Measurements from ENCODE around the gene ZMAT5. TPM values are rescaled to one million over a fixed set of nuclear protein-coding genes. Genes with fewer than 3 reads are reported as not detected.
A peak's percentile ranks its signal among the peaks of the same experiment; 100 is the strongest.

ZMAT5 gene
- total RNA-seq, 1 experiment from 2014 or later, result 16.0 TPM

DNA sequence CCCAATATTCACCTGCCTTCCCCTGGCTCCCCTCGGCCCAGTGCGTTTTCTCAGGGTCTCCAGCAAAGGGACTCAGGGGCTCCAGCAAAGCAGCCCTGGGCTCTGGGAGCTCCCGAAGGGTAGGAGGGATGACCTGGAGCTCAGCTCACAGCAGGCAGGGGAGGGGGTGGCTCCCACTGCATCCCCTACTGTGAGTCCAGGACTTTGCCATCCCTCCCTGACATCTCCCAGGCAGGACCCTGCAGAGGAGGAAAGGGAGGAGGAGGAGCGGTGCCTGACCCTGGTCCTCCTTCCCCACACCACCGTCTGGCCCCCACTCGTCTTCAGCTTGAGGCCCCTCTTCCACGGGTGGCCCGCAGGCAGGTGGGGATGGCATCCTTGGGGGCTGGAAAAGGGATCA, 42.0 kb downstream of the ZMAT5 start:
- H3K4me1 ChIP-seq (ENCODE audit: control insufficient read depth in 1 of 2, insufficient read depth in 2 of 2, low read length in 2 of 2), result peaks cover 0 to 11% of the 10 kb centered on the region in 2 experiments; a peak in 2 of 4 replicates
- no peaks in the 10 kb centered on the region for H3K36me3 ChIP-seq (ENCODE audit: control insufficient read depth in 1 of 2, insufficient read depth in 2 of 2, low read length in 2 of 2)
- TF ChIP-seq SRF (IDR thresholded peaks at IDR 0.05; ENCODE audit: low read depth) (no peak), ZFX (IDR thresholded peaks at IDR 0.05) (no peak)
- no peaks in the 10 kb centered on the region for H3K9me2 ChIP-seq (ENCODE audit: insufficient read depth)
- POLR2A ChIA-PET, result no interaction called here
- no peak overlapping the region for H3K4me2 ChIP-seq (ENCODE audit: low read length)
- H3K9me3 ChIP-seq (ENCODE audit: control insufficient read depth in 1 of 2, insufficient read depth in 1 of 2, low read depth in 1 of 2, low read length in 2 of 2), result no peaks in the 10 kb centered on the region
- ATAC-seq, result no peak
- no peaks in the 10 kb centered on the region for H3K27me3 ChIP-seq (ENCODE audit: insufficient read depth, low read length)
- no peak overlapping the region for H2AFZ ChIP-seq (ENCODE audit: low read depth, low read length, poor library complexity, severe bottlenecking)
- H3K4me3 ChIP-seq (replicated peaks in 1 of 2; ENCODE audit: low read depth in 1 of 2, low read length in 2 of 2), result no peak overlapping the region
- no peak overlapping the region for H3K27ac ChIP-seq (ENCODE audit: low read depth, low read length)
- DNase-seq (ENCODE audit: low read depth, low spot score), result no peak
- H3K79me2 ChIP-seq (ENCODE audit: insufficient read depth, low read length), result no peaks in the 10 kb centered on the region
- H3K9ac ChIP-seq (ENCODE audit: low read length), result no peak overlapping the region
- RAD21 ChIA-PET (ENCODE audit: low non-redundant PET in 1 of 2, low total read pairs in 2 of 2, uncharacterized antibody in 2 of 2, unreplicated experiment in 2 of 2), result no interaction called here
- BruUV-seq (replicated peaks), result no TSS peak
- CTCF ChIA-PET, result interaction anchor here (1.7 kb wide), 1 partner anchor 364 kb away, joined by 4 read pairs; no protein-coding TSS in a partner anchor
- H4K20me1 ChIP-seq (ENCODE audit: insufficient read depth), result no peaks in the 10 kb centered on the region
- intact Hi-C loops (cut with micrococcal nuclease), result no loop called here

DNA sequence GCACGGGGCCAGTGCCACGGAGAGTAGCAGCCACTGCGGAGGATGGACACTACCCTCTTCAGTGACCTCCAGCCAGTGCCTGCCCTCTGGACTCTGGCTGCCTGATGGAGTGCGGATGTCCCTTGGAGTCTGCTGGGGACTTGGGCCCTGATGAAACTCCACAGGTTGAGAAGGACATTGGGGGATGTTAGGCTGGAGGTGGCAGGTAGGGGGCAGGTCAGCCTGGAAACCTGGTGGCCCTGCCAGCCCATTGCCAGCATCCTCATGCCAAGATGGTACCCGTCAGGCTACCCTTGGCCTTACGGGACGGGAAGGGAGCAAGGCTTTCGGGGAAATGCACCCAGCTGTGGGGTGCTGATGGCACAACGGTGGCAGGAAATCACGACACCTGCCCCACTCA, 43.0 kb downstream of the ZMAT5 start:
- intact Hi-C loops (cut with micrococcal nuclease), result no loop called here
- no peaks in the 10 kb centered on the region for H3K9me3 ChIP-seq (ENCODE audit: control insufficient read depth in 1 of 2, insufficient read depth in 1 of 2, low read depth in 1 of 2, low read length in 2 of 2)
- CTCF ChIA-PET, result no interaction called here

More for the DNA sequence above, 43.0 kb downstream of the ZMAT5 start:
- no TSS peak for BruUV-seq (replicated peaks)
- RAD21 ChIA-PET (ENCODE audit: low non-redundant PET in 1 of 2, low total read pairs in 2 of 2, uncharacterized antibody in 2 of 2, unreplicated experiment in 2 of 2), result no interaction called here
- Histone ChIP-seq H4K20me1 (ENCODE audit: insufficient read depth) (no peaks in the 10 kb centered on the region), H3K4me1 (ENCODE audit: control insufficient read depth in 1 of 2, insufficient read depth in 2 of 2, low read length in 2 of 2) (peaks cover 0 to 11% of the 10 kb centered on the region in 2 experiments; a peak in 2 of 4 replicates), H3K79me2 (ENCODE audit: insufficient read depth, low read length) (no peaks in the 10 kb centered on the region), H3K27me3 (ENCODE audit: insufficient read depth, low read length) (no peaks in the 10 kb centered on the region), H3K4me3 (replicated peaks in 1 of 2; ENCODE audit: low read depth in 1 of 2, low read length in 2 of 2) (no peak overlapping the region), H3K36me3 (ENCODE audit: control insufficient read depth in 1 of 2, insufficient read depth in 2 of 2, low read length in 2 of 2) (no peaks in the 10 kb centered on the region), H3K4me2 (ENCODE audit: low read length) (no peak overlapping the region), H3K27ac (ENCODE audit: low read depth, low read length) (no peak overlapping the region), H3K9me2 (ENCODE audit: insufficient read depth) (no peaks in the 10 kb centered on the region), H3K9ac (ENCODE audit: low read length) (no peak overlapping the region), H2AFZ (ENCODE audit: low read depth, low read length, poor library complexity, severe bottlenecking) (no peak overlapping the region)
- DNase-seq (ENCODE audit: low read depth, low spot score) (no peak), ATAC-seq (no peak)
- POLR2A ChIA-PET, result no interaction called here
- no peak for TF ChIP-seq CBX3 (IDR thresholded peaks at IDR 0.05; ENCODE audit: low read depth)
- no peak for TF ChIP-seq YY1 (IDR thresholded peaks at IDR 0.05; ENCODE audit: extremely low read depth, insufficient replicate concordance, low read depth, low read length)
- TF ChIP-seq, protein P1, sequence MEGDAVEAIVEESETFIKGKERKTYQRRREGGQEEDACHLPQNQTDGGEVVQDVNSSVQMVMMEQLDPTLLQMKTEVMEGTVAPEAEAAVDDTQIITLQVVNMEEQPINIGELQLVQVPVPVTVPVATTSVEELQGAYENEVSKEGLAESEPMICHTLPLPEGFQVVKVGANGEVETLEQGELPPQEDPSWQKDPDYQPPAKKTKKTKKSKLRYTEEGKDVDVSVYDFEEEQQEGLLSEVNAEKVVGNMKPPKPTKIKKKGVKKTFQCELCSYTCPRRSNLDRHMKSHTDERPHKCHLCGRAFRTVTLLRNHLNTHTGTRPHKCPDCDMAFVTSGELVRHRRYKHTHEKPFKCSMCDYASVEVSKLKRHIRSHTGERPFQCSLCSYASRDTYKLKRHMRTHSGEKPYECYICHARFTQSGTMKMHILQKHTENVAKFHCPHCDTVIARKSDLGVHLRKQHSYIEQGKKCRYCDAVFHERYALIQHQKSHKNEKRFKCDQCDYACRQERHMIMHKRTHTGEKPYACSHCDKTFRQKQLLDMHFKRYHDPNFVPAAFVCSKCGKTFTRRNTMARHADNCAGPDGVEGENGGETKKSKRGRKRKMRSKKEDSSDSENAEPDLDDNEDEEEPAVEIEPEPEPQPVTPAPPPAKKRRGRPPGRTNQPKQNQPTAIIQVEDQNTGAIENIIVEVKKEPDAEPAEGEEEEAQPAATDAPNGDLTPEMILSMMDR (IDR thresholded peaks at IDR 0.05 in 2 of 3, conservative IDR thresholded peaks at IDR 0.05 in 1 of 3; ENCODE audit: borderline replicate concordance in 1 of 3, insufficient read depth in 1 of 3, low read depth in 2 of 3, low read length in 2 of 3), result 0 out of 6 replicates have a peak, but pooled peaks of 1 of the 3 experiments have one; percentile 30
